ENCODE results near the gene HECTD4.

The HECTD4 gene

GRCh38 chr12:112381883-112382796 is at the start of gene HECTD4:
HECTD4 (minus strand) TSS chr12:112382431; CDS start chr12:112382128, 303 bp downstream.
- peak within 1 kb of the TSS; percentile 53 for H3K4me3 ChIP-seq (replicated peaks; ENCODE audit: low read depth, low read length)
- DNase-seq (ENCODE audit: extremely low read depth, low read depth) = peak; percentile 26
- TF ChIP-seq CTCF (IDR thresholded peaks at IDR 0.05; ENCODE audit: low read depth, low read length, missing control alignments) = no peak

- TF ChIP-seq CTCF (IDR thresholded peaks at IDR 0.05; ENCODE audit: low read depth, low read length, missing control alignments) = no peak
- no peak overlapping the region for H3K4me3 ChIP-seq (replicated peaks; ENCODE audit: low read depth, low read length)
- no peak for DNase-seq (ENCODE audit: extremely low read depth, low read depth)
Observed at GRCh38 chr12:112431965-112432364, 49.7 kb upstream of the HECTD4 start.

GRCh38 chr12:112430929-112431328 is 48.7 kb upstream of the HECTD4 start:
- no peak for TF ChIP-seq CTCF (IDR thresholded peaks at IDR 0.05; ENCODE audit: low read depth, low read length, missing control alignments)
- no peak for DNase-seq (ENCODE audit: extremely low read depth, low read depth)
- no peak overlapping the region for H3K4me3 ChIP-seq (replicated peaks; ENCODE audit: low read depth, low read length)

GRCh38 chr12:112427760-112428159 is 45.5 kb upstream of the HECTD4 start:
- TF ChIP-seq CTCF (IDR thresholded peaks at IDR 0.05; ENCODE audit: low read depth, low read length, missing control alignments) = no peak
- H3K4me3 ChIP-seq (replicated peaks; ENCODE audit: low read depth, low read length) = no peak overlapping the region

GRCh38 chr12:112425582-112426382 is 43.6 kb upstream of the HECTD4 start:
- DNase-seq (ENCODE audit: extremely low read depth, low read depth) = no peak
- TF ChIP-seq CTCF (IDR thresholded peaks at IDR 0.05; ENCODE audit: low read depth, low read length, missing control alignments) = no peak
- no peak overlapping the region for H3K4me3 ChIP-seq (replicated peaks; ENCODE audit: low read depth, low read length)

More at GRCh38 chr12:112427760-112428159, 45.5 kb upstream of the HECTD4 start:
- no peak for DNase-seq (ENCODE audit: extremely low read depth, low read depth)

- no peak for TF ChIP-seq CTCF (IDR thresholded peaks at IDR 0.05; ENCODE audit: low read depth, low read length, missing control alignments)
- DNase-seq (ENCODE audit: extremely low read depth, low read depth) = no peak
- no peak overlapping the region for H3K4me3 ChIP-seq (replicated peaks; ENCODE audit: low read depth, low read length)
Observed at GRCh38 chr12:112424126-112424525, 41.9 kb upstream of the HECTD4 start.

Data from HFF-Myc (cell line).